Caco-2 (cell line): ENCODE results near the gene RPS6KA2. TPM values are rescaled to one million over a fixed set of nuclear protein-coding genes. Genes with fewer than 3 reads are reported as not detected.

Source experiments
- BruUV-seq: library from RNA; stranded (reverse); fragments of 400-500 nt; replicated peaks from 2 replicates; lab custom pipeline; 2021; lab: Mats Ljungman, UMichigan
- CTCF ChIA-PET: fragments of 300-600 bp; sonication (Branson Sonifier 250); formaldehyde crosslinking; loops from one replicate; lab custom pipeline; 2022; ENCODE audit warnings: antibody characterized with exemption; lab: Charles Lee
- POLR2A ChIA-PET: fragments of 300-600 bp; sonication (Branson Sonifier 250); formaldehyde crosslinking; loops from one replicate; lab custom pipeline; 2022; ENCODE audit warnings: antibody characterized with exemption; lab: Charles Lee
- DNase-seq, 2 experiments: peaks; one replicate each; pipeline versions ENCODE4 v3.0.0 to v3.0.0-alpha.2; 2020 to 2022
- H3K27me3 ChIP-seq: replicated peaks from 2 replicates; pipeline ENCODE4 v1.6.0; 2011; ENCODE audit warnings: low read length; ENCODE audit not compliant: control insufficient read depth, insufficient read depth
- H3K36me3 ChIP-seq: 2 replicates; pipeline ENCODE4 v1.5.1; 2011; ENCODE audit warnings: low read length; ENCODE audit not compliant: control insufficient read depth, insufficient read depth
- H3K4me1 ChIP-seq: fragments of 250-450 bp; sonication (Bioruptor Pico); 2 replicates; pipeline ENCODE4 v1.5.1; 2020; ENCODE audit warnings: mild to moderate bottlenecking
- H3K4me3 ChIP-seq: 2 replicates; pipeline ENCODE4 v1.5.1; 2011; ENCODE audit warnings: low read depth, mild to moderate bottlenecking, control low read depth, low read length
- H3K9me3 ChIP-seq: fragments of 250-450 bp; sonication (Bioruptor Pico); 2 replicates; pipeline ENCODE4 v1.5.1; 2020; ENCODE audit warnings: mild to moderate bottlenecking, moderate library complexity
- H3K27ac Mint-ChIP-seq: one replicate; pipeline ENCODE4 v1.8.0; 2022; ENCODE audit warnings: mixed read lengths; ENCODE audit not compliant: unreplicated experiment
- H3K27me3 Mint-ChIP-seq: one replicate; pipeline ENCODE4 v1.8.0; 2022; ENCODE audit warnings: mixed read lengths; ENCODE audit not compliant: insufficient read depth, unreplicated experiment
- H3K36me3 Mint-ChIP-seq: one replicate; pipeline ENCODE4 v1.8.0; 2022; ENCODE audit warnings: mild to moderate bottlenecking, mixed read lengths; ENCODE audit not compliant: insufficient read depth, unreplicated experiment
- H3K4me1 Mint-ChIP-seq: one replicate; pipeline ENCODE4 v1.8.0; 2022; ENCODE audit warnings: low read depth, mixed read lengths; ENCODE audit not compliant: unreplicated experiment
- H3K4me3 Mint-ChIP-seq: one replicate; pipeline ENCODE4 v1.8.0; 2022; ENCODE audit warnings: mild to moderate bottlenecking, moderate library complexity, mixed read lengths; ENCODE audit not compliant: unreplicated experiment
- H3K9me3 Mint-ChIP-seq: one replicate; pipeline ENCODE4 v1.8.0; 2022; ENCODE audit warnings: mixed read lengths; ENCODE audit not compliant: unreplicated experiment
- intact Hi-C: fragments of 100-400 bp; cut with micrococcal nuclease; formaldehyde crosslinking; loops from one replicate; pipeline ENCODE4 v1.10.0; 2022; ENCODE audit not compliant: unreplicated experiment
- total RNA-seq: library from RNA; stranded (reverse); gene quantifications from 2 replicates; pipeline ENCODE4 v1.2.3, GENCODE V29; 2022
- TF ChIP-seq, protein P1 (sequence below), 2 experiments: fragments of 200-600 bp in 1 of 2; IDR thresholded peaks; 1 replicate in 1 of 2; 2 replicates in 1 of 2; pipeline versions ENCODE4 v1.5.1 to v1.8.0; 2011 to 2022; ENCODE audit warnings: antibody characterized with exemption in 1 of 2, control low read depth in 1 of 2, inconsistent platforms in 1 of 2, low read depth in 1 of 2, low read length in 1 of 2, mild to moderate bottlenecking in 1 of 2, moderate library complexity in 1 of 2; ENCODE audit not compliant: insufficient read depth in 1 of 2, severe bottlenecking in 1 of 2, unreplicated experiment in 1 of 2

Gene RPS6KA2
- total RNA-seq, 1 experiment from 2014 or later: 5.6 TPM

DNA sequence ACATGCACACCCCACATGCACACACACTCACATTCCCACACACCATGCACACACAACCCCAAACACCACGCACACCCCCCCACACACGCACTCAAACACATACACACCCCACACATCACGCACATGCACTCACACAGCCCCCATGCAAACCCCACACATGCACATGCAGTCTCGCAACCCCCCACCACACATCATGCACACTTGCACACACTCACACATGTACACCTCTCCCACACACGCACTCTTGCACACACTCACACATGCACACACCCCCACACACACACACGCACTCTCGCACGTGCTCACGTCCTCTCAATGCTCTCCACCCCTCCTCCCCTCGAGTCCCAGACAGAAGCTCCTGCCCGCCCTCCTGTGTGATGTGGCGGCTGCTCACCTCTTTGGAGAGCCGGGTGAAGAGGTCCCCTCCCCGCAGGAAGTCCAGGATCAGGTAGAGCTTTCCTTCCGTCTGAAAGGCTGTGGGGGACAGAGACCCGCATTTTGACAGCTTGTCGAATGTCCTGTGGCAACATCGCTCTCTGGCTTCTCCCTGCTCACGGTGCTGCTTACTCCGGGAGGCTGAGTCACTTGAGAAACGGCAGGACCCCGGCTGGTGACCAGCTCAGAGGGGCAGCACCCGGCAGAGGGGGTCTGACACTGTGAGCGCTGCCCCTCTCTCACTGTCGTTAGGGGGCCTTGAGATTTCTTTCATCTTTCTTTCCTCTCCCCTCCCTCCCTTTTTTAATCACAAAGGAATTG is 119.1 kb downstream of the RPS6KA2 start:
- TF ChIP-seq, protein P1, sequence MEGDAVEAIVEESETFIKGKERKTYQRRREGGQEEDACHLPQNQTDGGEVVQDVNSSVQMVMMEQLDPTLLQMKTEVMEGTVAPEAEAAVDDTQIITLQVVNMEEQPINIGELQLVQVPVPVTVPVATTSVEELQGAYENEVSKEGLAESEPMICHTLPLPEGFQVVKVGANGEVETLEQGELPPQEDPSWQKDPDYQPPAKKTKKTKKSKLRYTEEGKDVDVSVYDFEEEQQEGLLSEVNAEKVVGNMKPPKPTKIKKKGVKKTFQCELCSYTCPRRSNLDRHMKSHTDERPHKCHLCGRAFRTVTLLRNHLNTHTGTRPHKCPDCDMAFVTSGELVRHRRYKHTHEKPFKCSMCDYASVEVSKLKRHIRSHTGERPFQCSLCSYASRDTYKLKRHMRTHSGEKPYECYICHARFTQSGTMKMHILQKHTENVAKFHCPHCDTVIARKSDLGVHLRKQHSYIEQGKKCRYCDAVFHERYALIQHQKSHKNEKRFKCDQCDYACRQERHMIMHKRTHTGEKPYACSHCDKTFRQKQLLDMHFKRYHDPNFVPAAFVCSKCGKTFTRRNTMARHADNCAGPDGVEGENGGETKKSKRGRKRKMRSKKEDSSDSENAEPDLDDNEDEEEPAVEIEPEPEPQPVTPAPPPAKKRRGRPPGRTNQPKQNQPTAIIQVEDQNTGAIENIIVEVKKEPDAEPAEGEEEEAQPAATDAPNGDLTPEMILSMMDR (IDR thresholded peaks at IDR 0.05; ENCODE audit: insufficient read depth in 1 of 2, low read depth in 1 of 2, low read length in 1 of 2, severe bottlenecking in 1 of 2, unreplicated experiment in 1 of 2): no peak
- Mint-ChIP-seq H3K9me3 (no peaks in the 10 kb centered on the region), H3K27me3 (peaks cover 5% of the 10 kb centered on the region), H3K27ac (no peak overlapping the region), H3K36me3 (no peaks in the 10 kb centered on the region), H3K4me1 (no peaks in the 10 kb centered on the region), H3K4me3 (no peak overlapping the region)
- no TSS peak for BruUV-seq
- no peaks in the 10 kb centered on the region for H3K27me3 ChIP-seq
- no peaks in the 10 kb centered on the region for H3K9me3 ChIP-seq
- ChIA-PET CTCF (no interaction called here), POLR2A (no interaction called here)
- intact Hi-C loops: no loop called here
- no peak for DNase-seq
- no peaks in the 10 kb centered on the region for H3K4me1 ChIP-seq
- no peaks in the 10 kb centered on the region for H3K36me3 ChIP-seq
- no peak overlapping the region for H3K4me3 ChIP-seq

DNA sequence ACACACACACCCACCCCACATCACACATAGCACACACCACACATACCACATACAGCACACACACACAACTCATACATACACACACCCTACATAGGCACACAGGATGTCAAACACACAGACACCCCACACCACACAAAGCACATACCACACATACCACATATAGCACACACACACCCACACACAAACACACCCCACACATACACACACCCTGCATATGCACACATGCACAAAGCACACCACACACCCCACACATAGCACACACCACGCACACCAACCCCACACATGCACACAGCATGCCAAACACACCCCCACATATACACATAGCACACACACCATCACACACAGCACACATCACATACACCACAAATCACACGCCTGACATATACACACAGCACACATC is 119.7 kb downstream of the RPS6KA2 start:
- no peaks in the 10 kb centered on the region for H3K4me1 Mint-ChIP-seq
- CTCF ChIA-PET: no interaction called here
- intact Hi-C loops: no loop called here
- Histone ChIP-seq H3K9me3 (no peaks in the 10 kb centered on the region), H3K27me3 (no peaks in the 10 kb centered on the region), H3K36me3 (no peaks in the 10 kb centered on the region), H3K4me3 (no peak overlapping the region), H3K4me1 (no peaks in the 10 kb centered on the region)
- TF ChIP-seq, protein P1 (IDR thresholded peaks at IDR 0.05; ENCODE audit: insufficient read depth in 1 of 2, low read depth in 1 of 2, low read length in 1 of 2, severe bottlenecking in 1 of 2, unreplicated experiment in 1 of 2): no peak
- no peak overlapping the region for H3K27ac Mint-ChIP-seq
- H3K36me3 Mint-ChIP-seq: no peaks in the 10 kb centered on the region
- peaks cover 5% of the 10 kb centered on the region for H3K27me3 Mint-ChIP-seq
- no TSS peak for BruUV-seq
- POLR2A ChIA-PET: no interaction called here
- DNase-seq: no peak
- no peaks in the 10 kb centered on the region for H3K9me3 Mint-ChIP-seq
- no peak overlapping the region for H3K4me3 Mint-ChIP-seq

DNA sequence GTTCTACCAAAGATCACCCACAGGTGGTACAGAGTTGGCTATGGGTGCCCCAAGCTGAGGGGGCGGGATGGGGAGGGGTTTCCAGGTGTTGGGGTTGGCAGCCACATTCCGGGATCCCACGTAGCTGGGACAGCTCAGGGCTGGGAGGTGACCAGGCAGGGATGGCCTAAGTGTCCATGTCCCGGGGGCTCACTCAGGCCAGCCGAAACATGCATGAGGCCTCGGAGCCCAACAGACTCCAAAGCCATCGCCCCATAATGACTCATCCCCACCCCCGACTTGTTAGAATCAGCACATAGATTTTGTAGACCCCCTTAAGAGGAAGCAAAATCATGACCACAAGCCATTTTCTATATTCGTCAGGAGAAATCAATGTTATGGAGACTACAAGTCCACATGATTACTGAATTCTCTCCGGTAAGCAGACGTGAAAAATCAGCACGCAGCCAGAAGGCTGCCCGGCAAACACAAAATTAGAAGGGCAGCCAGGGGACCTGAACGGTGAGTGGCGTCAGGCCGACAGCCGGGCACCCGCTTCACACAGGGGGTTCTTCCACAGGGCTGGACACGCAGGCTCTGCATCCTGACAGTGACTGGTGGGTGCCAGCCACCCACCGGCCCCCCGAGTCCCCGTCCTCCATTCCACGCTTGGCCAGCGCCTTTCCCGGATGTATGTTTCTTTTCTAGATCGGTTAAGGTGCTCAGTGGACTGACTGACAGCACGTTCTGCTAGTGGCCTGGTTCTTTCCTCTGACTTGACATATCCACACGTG is 121.7 kb downstream of the RPS6KA2 start:
- POLR2A ChIA-PET: no interaction called here
- intact Hi-C loops: no loop called here

More for the DNA sequence above, 121.7 kb downstream of the RPS6KA2 start:
- Mint-ChIP-seq H3K27ac (no peak overlapping the region), H3K4me1 (no peaks in the 10 kb centered on the region), H3K9me3 (no peaks in the 10 kb centered on the region), H3K27me3 (peaks cover 6% of the 10 kb centered on the region), H3K36me3 (no peaks in the 10 kb centered on the region), H3K4me3 (no peak overlapping the region)
- no peak overlapping the region for H3K4me3 ChIP-seq
- H3K27me3 ChIP-seq: no peaks in the 10 kb centered on the region
- CTCF ChIA-PET: no interaction called here
- TF ChIP-seq, protein P1 (IDR thresholded peaks at IDR 0.05; ENCODE audit: insufficient read depth in 1 of 2, low read depth in 1 of 2, low read length in 1 of 2, severe bottlenecking in 1 of 2, unreplicated experiment in 1 of 2): no peak
- no peaks in the 10 kb centered on the region for H3K36me3 ChIP-seq
- no peaks in the 10 kb centered on the region for H3K9me3 ChIP-seq
- no TSS peak for BruUV-seq
- DNase-seq: no peak
- no peaks in the 10 kb centered on the region for H3K4me1 ChIP-seq
